CD8-positive, alpha-beta memory T cell (primary cell): Measurements from ENCODE around the gene GNG14. TPM values are rescaled to one million over a fixed set of nuclear protein-coding genes. Genes with fewer than 3 reads are reported as not detected.
A peak's percentile ranks its signal among the peaks of the same experiment; 100 is the strongest.

Experiments
- CTCF ChIA-PET: fragments of 350-600 bp; sonication (Branson Sonifier 250); formaldehyde crosslinking; loops from one replicate; lab custom pipeline; 2021; ENCODE audit warnings: antibody characterized with exemption; lab: Charles Lee
- POLR2A ChIA-PET: fragments of 350-600 bp; sonication (Branson Sonifier 250); formaldehyde crosslinking; loops from one replicate; lab custom pipeline; 2021; ENCODE audit warnings: antibody characterized with exemption; lab: Charles Lee
- DNase-seq, 5 donors: peaks; one replicate each; pipeline versions ENCODE4 v3.0.0 to v3.0.0-alpha.2; 2020 to 2022; ENCODE audit warnings: mixed read lengths in 1 of 5
- H3K27ac ChIP-seq: one replicate; pipeline ENCODE4 v1.7.0; 2013; ENCODE audit warnings: low read depth, mild to moderate bottlenecking, low read length, moderate library complexity
- H3K27me3 ChIP-seq: 2 replicates; pipeline ENCODE4 v1.7.0; 2013; ENCODE audit warnings: low read length, mild to moderate bottlenecking; ENCODE audit not compliant: insufficient read depth, poor library complexity, severe bottlenecking
- H3K36me3 ChIP-seq: 2 replicates; pipeline ENCODE4 v1.7.0; 2013; ENCODE audit warnings: mild to moderate bottlenecking, low read length, moderate library complexity; ENCODE audit not compliant: insufficient read depth
- H3K4me1 ChIP-seq: 2 replicates; pipeline ENCODE4 v1.7.0; 2013; ENCODE audit warnings: mild to moderate bottlenecking, low read length, moderate library complexity; ENCODE audit not compliant: insufficient read depth
- H3K4me3 ChIP-seq: 2 replicates; pipeline ENCODE4 v1.7.0; 2013; ENCODE audit warnings: mild to moderate bottlenecking, low read length
- H3K9me3 ChIP-seq: 2 replicates; pipeline ENCODE4 v1.7.0; 2013; ENCODE audit warnings: mild to moderate bottlenecking, low read length
- H3K27ac Mint-ChIP-seq, 8 donors: one replicate each; pipeline ENCODE4 v1.8.0; 2020 to 2021; ENCODE audit warnings: mixed read lengths in 8 of 8, mild to moderate bottlenecking in 6 of 8, inconsistent platforms in 3 of 8, moderate library complexity in 3 of 8
- H3K27me3 Mint-ChIP-seq, 2 donors: one replicate each; pipeline ENCODE4 v1.8.0; 2020 to 2021; ENCODE audit warnings: mixed read lengths in 2 of 2, mild to moderate bottlenecking in 1 of 2, moderate library complexity in 1 of 2
- H3K36me3 Mint-ChIP-seq, 3 donors: one replicate each; pipeline ENCODE4 v1.8.0; 2020 to 2021; ENCODE audit warnings: mixed read lengths in 3 of 3, inconsistent platforms in 1 of 3, mild to moderate bottlenecking in 1 of 3
- H3K4me1 Mint-ChIP-seq, 3 donors: one replicate each; pipeline ENCODE4 v1.8.0; 2020 to 2021; ENCODE audit warnings: mixed read lengths in 3 of 3, inconsistent platforms in 1 of 3, mild to moderate bottlenecking in 1 of 3
- H3K4me3 Mint-ChIP-seq, 7 donors: one replicate each; pipeline ENCODE4 v1.8.0; 2020 to 2021; ENCODE audit warnings: mixed read lengths in 7 of 7, mild to moderate bottlenecking in 6 of 7, moderate library complexity in 4 of 7, inconsistent platforms in 2 of 7
- H3K9me3 Mint-ChIP-seq, 5 donors: one replicate each; pipeline ENCODE4 v1.8.0; 2020 to 2022; ENCODE audit warnings: mixed read lengths in 5 of 5, mild to moderate bottlenecking in 3 of 5, moderate library complexity in 2 of 5, inconsistent platforms in 1 of 5
- polyA plus RNA-seq: library from polyadenylated mRNA; unstranded; fragments of 300-500 nt; fragmentation: Illumina TruSeq; gene quantifications from one replicate; pipeline ENCODE4 v1.2.3, GENCODE V29; 2021
- total RNA-seq, 2 experiments: library from RNA; stranded (reverse); gene quantifications; one replicate each; pipeline ENCODE4 v1.2.3, GENCODE V29; 2021

Gene GNG14
- total and polyA plus RNA-seq, 3 experiments from 2014 or later, result not detected

GRCh38 chr19:12727745-12728433 is 40.1 kb downstream of the GNG14 start:
- peaks cover 0 to 44% (median 9%) of the 10 kb centered on the region in 3 donors for H3K36me3 Mint-ChIP-seq
- H3K27me3 Mint-ChIP-seq, result no peaks in the 10 kb centered on the region
- no peak overlapping the region for H3K27ac ChIP-seq
- H3K27ac Mint-ChIP-seq, result no peak overlapping the region
- no peak overlapping the region for H3K4me3 Mint-ChIP-seq
- peaks cover 24% of the 10 kb centered on the region for H3K36me3 ChIP-seq
- H3K9me3 Mint-ChIP-seq, result no peaks in the 10 kb centered on the region
- peaks cover 23% of the 10 kb centered on the region for H3K4me1 ChIP-seq
- no peaks in the 10 kb centered on the region for H3K9me3 ChIP-seq
- ChIA-PET CTCF (interaction anchor here (1.7 kb wide), 1 partner anchor 38 kb away, joined by 4 read pairs; no protein-coding TSS in a partner anchor), POLR2A (no interaction called here)
- no peak for DNase-seq
- H3K27me3 ChIP-seq, result no peaks in the 10 kb centered on the region
- peaks cover 33 to 42% (median 34%) of the 10 kb centered on the region in 3 donors for H3K4me1 Mint-ChIP-seq
- no peak overlapping the region for H3K4me3 ChIP-seq

GRCh38 chr19:12730064-12730463 is 42.3 kb downstream of the GNG14 start:
- Mint-ChIP-seq H3K9me3 (no peaks in the 10 kb centered on the region), H3K36me3 (peaks cover 0 to 55% (median 9%) of the 10 kb centered on the region in 3 donors), H3K27ac (peak overlapping the region in 2 of 8 donors; percentile 17 to 36), H3K4me3 (peak overlapping the region in 2 of 7 donors; percentile 6 to 51), H3K4me1 (peaks cover 28 to 36% (median 28%) of the 10 kb centered on the region in 3 donors), H3K27me3 (no peaks in the 10 kb centered on the region)
- Histone ChIP-seq H3K9me3 (no peaks in the 10 kb centered on the region), H3K27me3 (no peaks in the 10 kb centered on the region), H3K36me3 (peaks cover 24% of the 10 kb centered on the region), H3K4me1 (peaks cover 25% of the 10 kb centered on the region), H3K27ac (no peak overlapping the region), H3K4me3 (no peak overlapping the region)
- POLR2A ChIA-PET, result interaction anchor here (0.6 kb wide), 1 partner anchor 12 kb away, joined by 3 read pairs; no protein-coding TSS in a partner anchor
- DNase-seq, result no peak
- CTCF ChIA-PET, result interaction anchor here (0.8 kb wide), 1 partner anchor 13 kb away, joined by 3 read pairs; no protein-coding TSS in a partner anchor

GRCh38 chr19:12731337-12731736 is 43.5 kb downstream of the GNG14 start:
- H3K36me3 Mint-ChIP-seq, result peaks cover 0 to 55% (median 9%) of the 10 kb centered on the region in 3 donors
- no peak overlapping the region for H3K27ac ChIP-seq
- no peaks in the 10 kb centered on the region for H3K9me3 ChIP-seq
- H3K4me1 Mint-ChIP-seq, result peaks cover 28 to 40% (median 30%) of the 10 kb centered on the region in 3 donors
- no peak for DNase-seq
- no peaks in the 10 kb centered on the region for H3K9me3 Mint-ChIP-seq
- H3K4me3 Mint-ChIP-seq, result peak overlapping the region in 1 of 7 donors; percentile 48
- no peaks in the 10 kb centered on the region for H3K27me3 ChIP-seq
- no peak overlapping the region for H3K27ac Mint-ChIP-seq
- no peaks in the 10 kb centered on the region for H3K27me3 Mint-ChIP-seq
- H3K4me3 ChIP-seq, result no peak overlapping the region
- CTCF ChIA-PET, result interaction anchor here (1.1 to 2.5 kb wide), 2 partner anchors 27 to 116 kb away, joined by 3 to 5 read pairs; no protein-coding TSS in a partner anchor
- H3K36me3 ChIP-seq, result peaks cover 24% of the 10 kb centered on the region
- peaks cover 25% of the 10 kb centered on the region for H3K4me1 ChIP-seq
- POLR2A ChIA-PET, result interaction anchor here (0.7 to 1.1 kb wide), 2 partner anchors 8 to 35 kb away, joined by 5 to 11 read pairs; partner anchors contain the start of gene FBXW9

GRCh38 chr19:12733369-12734214 is 45.8 kb downstream of the GNG14 start:
- H3K9me3 Mint-ChIP-seq, result no peaks in the 10 kb centered on the region

GRCh38 chr19:12736995-12737834 is 49.4 kb downstream of the GNG14 start, which contains the start of gene GET3:
Gene GET3 (plus strand): TSS chr19:12737497. CDS start chr19:12737506, 9 bp downstream.
- Histone ChIP-seq H3K27ac (peak within 1 kb of the TSS; percentile 95), H3K4me1 (peaks cover 37% of the 10 kb centered on the region), H3K4me3 (peak within 1 kb of the TSS; percentile 81), H3K27me3 (no peaks in the 10 kb centered on the region), H3K36me3 (peaks cover 14% of the 10 kb centered on the region), H3K9me3 (no peaks in the 10 kb centered on the region)
- H3K4me3 Mint-ChIP-seq, result peak within 1 kb of the TSS; percentile 87 to 100 (median 99)
- H3K4me1 Mint-ChIP-seq, result peaks cover 36 to 48% (median 42%) of the 10 kb centered on the region in 3 donors
- H3K36me3 Mint-ChIP-seq, result peaks cover 0 to 37% (median 4%) of the 10 kb centered on the region in 3 donors
- DNase-seq, result peak; percentile 69 to 89 (median 85)
- no peaks in the 10 kb centered on the region for H3K9me3 Mint-ChIP-seq
- POLR2A ChIA-PET, result interaction anchor here (0.8 to 4.9 kb wide), 6 partner anchors 14 to 126 kb away, joined by 3 to 38 read pairs (median 6); partner anchors contain the start of genes TNPO2 and ZNF791
- H3K27me3 Mint-ChIP-seq, result no peaks in the 10 kb centered on the region
- CTCF ChIA-PET, result interaction anchor here (0.8 to 3.1 kb wide), 9 partner anchors 14 to 97 kb away, joined by 3 to 15 read pairs (median 4); no protein-coding TSS in a partner anchor
- H3K27ac Mint-ChIP-seq, result peak within 1 kb of the TSS; percentile 93 to 99 (median 97)

More at GRCh38 chr19:12733369-12734214, 45.8 kb downstream of the GNG14 start:
- H3K4me1 ChIP-seq, result peaks cover 41% of the 10 kb centered on the region
- no peaks in the 10 kb centered on the region for H3K27me3 ChIP-seq
- Mint-ChIP-seq H3K27ac (peak overlapping the region; percentile 84 to 96 (median 92)), H3K36me3 (peaks cover 0 to 52% (median 11%) of the 10 kb centered on the region in 3 donors), H3K4me3 (peak overlapping the region; percentile 90 to 98 (median 93)), H3K4me1 (peaks cover 46 to 59% (median 46%) of the 10 kb centered on the region in 3 donors), H3K27me3 (no peaks in the 10 kb centered on the region)
- DNase-seq, result peak in 3 of 5 donors; percentile 21 to 59 (median 48)
- H3K36me3 ChIP-seq, result peaks cover 26% of the 10 kb centered on the region
- no peaks in the 10 kb centered on the region for H3K9me3 ChIP-seq
- POLR2A ChIA-PET, result interaction anchor here (0.6 to 4.9 kb wide), 8 partner anchors 11 to 369 kb away, joined by 3 to 38 read pairs (median 4); partner anchors contain the start of genes DHPS, FBXW9, JUNB and TNPO2
- H3K4me3 ChIP-seq, result peak overlapping the region; percentile 68
- CTCF ChIA-PET, result interaction anchor here (1.0 to 3.8 kb wide), 11 partner anchors 9 to 113 kb away, joined by 3 to 25 read pairs (median 4); partner anchors contain the start of gene TNPO2
- peak overlapping the region; percentile 88 for H3K27ac ChIP-seq

- no peaks in the 10 kb centered on the region for H3K9me3 Mint-ChIP-seq
- Histone ChIP-seq H3K4me3 (peak overlapping the region; percentile 81), H3K27me3 (no peaks in the 10 kb centered on the region), H3K4me1 (peaks cover 31% of the 10 kb centered on the region), H3K36me3 (peaks cover 14% of the 10 kb centered on the region), H3K27ac (peak overlapping the region; percentile 95), H3K9me3 (no peaks in the 10 kb centered on the region)
- H3K36me3 Mint-ChIP-seq, result peaks cover 3 to 39% (median 7%) of the 10 kb centered on the region in 3 donors
- CTCF ChIA-PET, result interaction anchor here (0.9 to 3.1 kb wide), 5 partner anchors 15 to 65 kb away, joined by 3 to 15 read pairs (median 6); no protein-coding TSS in a partner anchor
- DNase-seq, result no peak
- H3K27me3 Mint-ChIP-seq, result no peaks in the 10 kb centered on the region
- peak overlapping the region; percentile 87 to 100 (median 99) for H3K4me3 Mint-ChIP-seq
- peaks cover 31 to 44% (median 38%) of the 10 kb centered on the region in 3 donors for H3K4me1 Mint-ChIP-seq
- POLR2A ChIA-PET, result interaction anchor here (0.8 to 1.4 kb wide), 2 partner anchors 60 to 127 kb away, joined by 4 to 6 read pairs; partner anchors contain the start of gene ZNF791
- H3K27ac Mint-ChIP-seq, result peak overlapping the region in 5 of 8 donors; percentile 93 to 99 (median 95)
Measured at GRCh38 chr19:12737835-12738351, 50.1 kb downstream of the GNG14 start.
